GM12801 (cell line): ENCODE measurements around the gene MYH11.

Experiments used
- TF ChIP-seq, protein P1 (sequence below): IDR thresholded peaks from one replicate; pipeline ENCODE4 v1.5.1; 2011; ENCODE audit warnings: control low read depth; ENCODE audit not compliant: insufficient read length; ENCODE audit errors: extremely low read depth

The MYH11 gene

DNA sequence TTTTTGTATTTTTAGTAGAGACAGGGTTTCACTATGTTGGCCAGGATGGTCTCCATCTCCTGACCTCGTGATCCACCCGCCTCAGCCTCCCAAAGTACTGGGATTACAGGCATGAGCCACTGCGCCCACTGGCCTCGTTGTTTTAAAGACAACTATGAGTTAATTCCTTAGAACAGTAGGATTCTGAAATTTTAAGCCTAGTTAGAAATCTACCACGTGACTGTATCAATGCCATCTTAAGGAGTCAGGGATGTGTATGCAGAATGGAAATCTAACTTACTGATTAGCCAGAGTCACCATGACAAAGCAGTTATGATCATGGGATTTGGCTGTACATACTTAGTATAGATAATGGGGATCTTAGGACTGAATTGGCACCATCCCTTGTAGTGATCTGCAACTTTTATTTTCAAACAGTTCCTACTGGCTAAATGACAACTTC, 28.8 kb upstream of the MYH11 start:
- TF ChIP-seq, protein P1, sequence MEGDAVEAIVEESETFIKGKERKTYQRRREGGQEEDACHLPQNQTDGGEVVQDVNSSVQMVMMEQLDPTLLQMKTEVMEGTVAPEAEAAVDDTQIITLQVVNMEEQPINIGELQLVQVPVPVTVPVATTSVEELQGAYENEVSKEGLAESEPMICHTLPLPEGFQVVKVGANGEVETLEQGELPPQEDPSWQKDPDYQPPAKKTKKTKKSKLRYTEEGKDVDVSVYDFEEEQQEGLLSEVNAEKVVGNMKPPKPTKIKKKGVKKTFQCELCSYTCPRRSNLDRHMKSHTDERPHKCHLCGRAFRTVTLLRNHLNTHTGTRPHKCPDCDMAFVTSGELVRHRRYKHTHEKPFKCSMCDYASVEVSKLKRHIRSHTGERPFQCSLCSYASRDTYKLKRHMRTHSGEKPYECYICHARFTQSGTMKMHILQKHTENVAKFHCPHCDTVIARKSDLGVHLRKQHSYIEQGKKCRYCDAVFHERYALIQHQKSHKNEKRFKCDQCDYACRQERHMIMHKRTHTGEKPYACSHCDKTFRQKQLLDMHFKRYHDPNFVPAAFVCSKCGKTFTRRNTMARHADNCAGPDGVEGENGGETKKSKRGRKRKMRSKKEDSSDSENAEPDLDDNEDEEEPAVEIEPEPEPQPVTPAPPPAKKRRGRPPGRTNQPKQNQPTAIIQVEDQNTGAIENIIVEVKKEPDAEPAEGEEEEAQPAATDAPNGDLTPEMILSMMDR = no peak

DNA sequence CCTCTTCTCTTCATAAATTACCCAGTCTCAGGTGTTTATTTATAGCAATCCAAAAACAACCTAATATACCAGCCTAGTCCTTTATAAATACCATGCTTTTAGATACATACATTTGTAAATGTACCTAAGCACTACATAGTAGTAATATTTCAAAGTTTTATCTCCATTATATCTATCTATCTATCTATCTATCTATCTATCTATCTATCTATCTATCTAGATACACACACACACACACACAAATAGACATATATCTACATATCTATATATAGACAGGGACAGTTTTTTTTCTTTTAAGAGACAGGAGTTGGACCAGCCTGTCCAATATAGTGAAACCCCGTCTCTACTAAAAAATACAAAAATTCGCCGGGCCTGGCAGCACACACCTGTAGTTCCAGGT, 25.7 kb upstream of the MYH11 start:
- TF ChIP-seq, protein P1 = no peak

DNA sequence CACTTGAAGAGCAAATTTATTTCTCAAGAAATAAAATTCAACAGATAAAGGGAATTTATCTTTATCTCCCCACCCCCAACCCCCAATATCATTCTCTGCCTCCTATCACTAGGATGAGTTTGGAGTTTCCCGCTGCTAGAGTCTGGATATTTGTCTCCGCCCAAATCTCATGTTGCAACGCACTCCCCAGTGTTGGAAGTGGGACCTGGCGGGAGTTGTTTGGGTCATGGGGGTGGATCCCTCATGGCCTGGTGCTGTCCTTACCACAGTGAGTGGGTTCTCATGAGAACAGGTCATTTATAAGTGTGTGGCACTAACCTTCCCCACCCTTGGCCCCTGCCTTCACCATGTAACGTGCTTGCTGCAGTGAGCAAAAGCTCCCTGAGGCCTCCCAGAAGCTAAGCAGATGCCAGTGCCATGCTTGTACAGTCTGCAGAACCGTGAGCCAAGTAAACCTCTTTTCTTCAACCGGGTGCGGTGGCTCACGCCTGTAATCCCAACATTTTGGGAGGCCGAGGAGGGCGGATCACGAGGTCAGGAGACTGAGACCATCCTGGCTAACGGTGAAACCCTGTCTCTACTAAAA, 25.1 kb upstream of the MYH11 start:
- TF ChIP-seq, protein P1 = no peak

DNA sequence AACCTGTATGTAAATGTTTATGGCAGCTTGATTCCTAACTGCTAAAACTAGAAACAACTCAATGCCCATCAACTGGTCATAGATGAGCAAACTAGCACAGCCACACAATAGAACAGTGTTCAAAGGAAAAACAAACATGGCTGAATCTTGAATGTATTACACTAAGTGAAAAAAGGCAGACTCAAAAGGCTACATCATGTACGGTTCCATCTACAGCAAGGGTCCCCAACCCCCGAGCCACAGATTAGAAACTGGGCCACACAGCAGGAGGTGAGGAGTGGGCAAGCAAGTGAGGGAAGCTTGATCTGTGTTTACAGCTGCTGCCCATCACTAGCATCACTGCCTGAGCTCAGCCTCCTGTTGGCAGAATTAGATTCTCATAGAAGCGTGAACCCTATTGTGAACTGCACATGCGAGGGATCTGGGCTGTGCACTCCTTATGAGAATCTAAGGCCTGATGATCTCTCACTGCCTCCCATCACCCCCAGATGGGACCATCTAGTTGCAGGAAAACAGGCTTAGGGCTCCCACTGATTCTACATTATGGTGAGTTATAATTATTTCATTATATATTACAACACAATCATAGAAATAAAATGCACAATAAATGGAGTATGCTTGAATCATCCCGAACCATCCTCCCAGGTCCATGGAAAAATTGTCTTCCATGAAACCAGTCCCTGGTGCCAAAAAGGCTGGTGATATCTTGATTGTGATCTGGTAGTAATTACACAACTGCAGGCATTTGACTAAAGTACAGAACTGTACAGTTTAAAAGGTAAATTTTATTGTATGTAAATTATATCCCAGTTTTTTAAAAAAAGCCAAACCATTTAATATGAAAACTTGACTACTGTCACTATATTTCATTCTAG, 23.8 kb upstream of the MYH11 start:
- TF ChIP-seq, protein P1 = no peak

DNA sequence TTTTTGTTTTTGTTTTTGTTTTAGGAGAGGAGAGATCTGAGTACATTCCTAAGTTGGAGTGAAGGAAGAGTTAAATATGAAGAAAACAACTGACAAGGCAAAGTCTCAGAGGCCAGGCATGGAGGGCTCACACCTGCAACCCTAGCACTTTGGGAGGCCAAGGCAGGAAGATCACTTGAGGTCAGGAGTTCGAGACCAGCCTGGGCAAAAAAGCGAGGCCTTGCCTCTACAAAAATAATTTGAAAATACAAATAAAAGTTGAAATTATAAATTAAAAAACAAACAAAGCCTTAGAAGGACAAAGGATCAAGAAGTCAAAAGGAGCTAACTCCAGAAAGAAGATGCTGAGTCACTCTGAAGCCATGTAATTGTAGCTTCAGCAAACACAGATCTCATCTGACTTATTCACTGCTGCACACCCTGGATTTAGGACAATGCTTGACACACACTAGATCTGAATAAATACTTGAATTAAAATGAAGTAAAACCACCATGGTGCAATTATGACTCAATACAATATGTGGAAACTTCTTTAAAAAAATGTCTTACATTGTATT, 22.5 kb upstream of the MYH11 start:
- TF ChIP-seq, protein P1 = no peak

DNA sequence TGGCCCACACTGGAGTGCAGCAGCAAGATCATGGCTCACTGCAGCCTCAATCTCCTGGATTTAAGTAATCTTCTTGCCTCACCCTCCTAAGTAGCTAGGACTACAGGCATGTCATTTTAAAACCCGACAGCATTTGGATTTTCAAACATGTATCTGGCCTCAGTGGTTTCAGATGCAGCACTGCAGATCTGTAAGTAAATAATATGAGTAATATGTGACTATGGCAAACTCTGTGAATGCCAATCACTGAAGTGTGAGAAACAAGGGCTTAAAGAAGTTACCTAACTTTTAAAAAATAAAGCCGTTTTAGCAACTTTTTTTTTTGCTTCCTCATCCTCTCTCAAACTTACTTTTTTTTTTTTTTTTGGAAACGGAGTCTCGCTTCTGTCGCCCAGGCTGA, 19.7 kb upstream of the MYH11 start:
- TF ChIP-seq, protein P1 = no peak

DNA sequence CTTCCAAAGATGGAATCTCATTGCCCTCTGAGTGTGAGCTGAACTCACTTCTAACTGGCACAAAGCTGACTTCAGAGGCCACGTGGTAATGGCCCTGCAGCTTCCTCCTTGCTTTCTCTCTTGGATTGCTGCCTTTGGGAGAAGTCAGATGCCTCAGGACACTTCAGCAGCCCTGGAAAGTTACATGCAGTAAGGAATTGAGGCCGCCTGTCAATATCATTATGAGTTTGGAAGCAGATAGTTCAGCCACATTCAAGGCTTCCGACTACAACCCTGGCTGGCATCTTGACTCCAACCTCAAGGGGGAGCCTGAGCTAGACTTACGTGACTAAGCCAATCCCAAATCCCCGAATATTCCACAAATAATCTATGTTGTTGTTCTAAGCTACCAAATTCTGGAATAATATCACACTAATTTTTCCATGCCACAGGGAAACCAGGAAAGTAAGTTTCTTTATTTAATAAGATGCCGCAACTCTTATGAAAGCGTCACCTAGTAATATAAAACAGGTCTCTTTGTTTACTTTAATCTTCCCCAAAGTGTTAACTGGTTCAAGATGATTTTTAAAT, 18.0 kb upstream of the MYH11 start:
- TF ChIP-seq, protein P1 = no peak
